IPS-NIHi11 (cell line): ENCODE measurements around the gene SNX8.
A peak's percentile ranks its signal among the peaks of the same experiment; 100 is the strongest.

ENCODE experiments used
- DNase-seq: peaks from one replicate; pipeline ENCODE4 v3.0.0; 2012; ENCODE audit warnings: mixed read lengths, low spot score

Gene SNX8

GRCh38 chr7:2244404-2244995, 69.7 kb downstream of the SNX8 start:
- no peak for DNase-seq

GRCh38 chr7:2243458-2243857, 70.8 kb downstream of the SNX8 start:
- DNase-seq = no peak

- DNase-seq = no peak
These were observed 71.5 kb downstream of the SNX8 start for GRCh38 chr7:2242541-2243429.

- peak; percentile 95 for DNase-seq
These were observed 72.4 kb downstream of the SNX8 start, which contains the start of the genes MRM2 and NUDT1 for GRCh38 chr7:2241580-2242540. MRM2 (minus strand) TSS chr7:2242205; CDS start chr7:2242169, 36 bp downstream. NUDT1 (plus strand) TSS chr7:2242226; CDS start chr7:2244575, 2,349 bp downstream.

- DNase-seq = no peak
These were observed 75.0 kb downstream of the SNX8 start for GRCh38 chr7:2239242-2239641.

- no peak for DNase-seq
These were observed 77.1 kb downstream of the SNX8 start for GRCh38 chr7:2237109-2237602.

GRCh38 chr7:2233926-2234325, 80.3 kb downstream of the SNX8 start:
- DNase-seq = no peak

GRCh38 chr7:2232766-2233520, 81.3 kb downstream of the SNX8 start, which contains the start of gene MAD1L1:
MAD1L1 (minus strand) TSS chr7:2232945; CDS start chr7:2230133, 2,812 bp downstream.
- DNase-seq = peak; percentile 96

GRCh38 chr7:2231992-2232765, 82.1 kb downstream of the SNX8 start:
- peak; percentile 75 for DNase-seq

- no peak for DNase-seq
These were observed 83.4 kb downstream of the SNX8 start for GRCh38 chr7:2230882-2231281.

- DNase-seq = no peak
These were observed 84.0 kb downstream of the SNX8 start for GRCh38 chr7:2230226-2230625.

- no peak for DNase-seq
These were observed 84.8 kb downstream of the SNX8 start for GRCh38 chr7:2229467-2229866.

- no peak for DNase-seq
These were observed 85.3 kb downstream of the SNX8 start for GRCh38 chr7:2228921-2229320.

- no peak for DNase-seq
These were observed 86.5 kb downstream of the SNX8 start for GRCh38 chr7:2227699-2228098.

GRCh38 chr7:2225830-2226229, 88.4 kb downstream of the SNX8 start:
- no peak for DNase-seq

- DNase-seq = no peak
These were observed 88.9 kb downstream of the SNX8 start for GRCh38 chr7:2225336-2225735.

GRCh38 chr7:2224934-2225333, 89.3 kb downstream of the SNX8 start:
- no peak for DNase-seq

GRCh38 chr7:2224491-2224928, 89.7 kb downstream of the SNX8 start:
- DNase-seq = no peak

GRCh38 chr7:2223321-2223720, 90.9 kb downstream of the SNX8 start:
- DNase-seq = no peak

GRCh38 chr7:2222516-2222915, 91.7 kb downstream of the SNX8 start:
- no peak for DNase-seq
